Activated CD4-positive, alpha-beta T cell treated with anti-CD3 and anti-CD28 coated beads for 1 hour (primary cell): ENCODE measurements around the gene AFF2.

Experiments
- DNase-seq: peaks from one replicate; pipeline ENCODE4 v3.0.0-alpha.2; 2020

The AFF2 gene

GRCh38 chrX:148940411-148940996 lies 440.1 kb downstream of the AFF2 start:
- DNase-seq = no peak

- no peak for DNase-seq
Measured at GRCh38 chrX:148942754-148943153, 442.3 kb downstream of the AFF2 start.

- DNase-seq = no peak
Measured at GRCh38 chrX:148947399-148947975, 447.1 kb downstream of the AFF2 start.

- no peak for DNase-seq
Measured at GRCh38 chrX:148956352-148956751, 455.9 kb downstream of the AFF2 start.

GRCh38 chrX:148958901-148959300 lies 458.5 kb downstream of the AFF2 start:
- DNase-seq = no peak

GRCh38 chrX:148960060-148960459 lies 459.6 kb downstream of the AFF2 start:
- no peak for DNase-seq

- no peak for DNase-seq
Measured at GRCh38 chrX:148961985-148962384, 461.6 kb downstream of the AFF2 start.

- DNase-seq = no peak
Measured at GRCh38 chrX:148976571-148977400, 476.4 kb downstream of the AFF2 start.

GRCh38 chrX:148979786-148980185 lies 479.4 kb downstream of the AFF2 start:
- DNase-seq = no peak

GRCh38 chrX:148984238-148984637 lies 483.8 kb downstream of the AFF2 start:
- no peak for DNase-seq

- no peak for DNase-seq
Measured at GRCh38 chrX:148991502-148991901, 491.1 kb downstream of the AFF2 start.

GRCh38 chrX:148995661-148996060 lies 495.2 kb downstream of the AFF2 start:
- DNase-seq = no peak

GRCh38 chrX:149002320-149002719 lies 501.9 kb downstream of the AFF2 start:
- DNase-seq = no peak

GRCh38 chrX:149003863-149004660 lies 503.6 kb downstream of the AFF2 start:
- DNase-seq = no peak

GRCh38 chrX:149004936-149005335 lies 504.5 kb downstream of the AFF2 start:
- no peak for DNase-seq

GRCh38 chrX:149006235-149006634 lies 505.8 kb downstream of the AFF2 start:
- DNase-seq = no peak

- no peak for DNase-seq
Measured at GRCh38 chrX:149007423-149007822, 507.0 kb downstream of the AFF2 start.

- DNase-seq = no peak
Measured at GRCh38 chrX:149010013-149010852, 509.8 kb downstream of the AFF2 start.

GRCh38 chrX:149010853-149011224 lies 510.4 kb downstream of the AFF2 start:
- DNase-seq = no peak

GRCh38 chrX:149013081-149013480 lies 512.7 kb downstream of the AFF2 start:
- DNase-seq = no peak

- no peak for DNase-seq
Measured at GRCh38 chrX:149021159-149021558, 520.7 kb downstream of the AFF2 start.

- DNase-seq = no peak
Measured at GRCh38 chrX:149022485-149022884, 522.1 kb downstream of the AFF2 start.

GRCh38 chrX:149032449-149032848 lies 532.0 kb downstream of the AFF2 start:
- no peak for DNase-seq
